GM06990 (cell line): ENCODE data around the gene SV2C.
"Not testable (repeated sequence)": the region's sequence is repeated elsewhere in the genome, so short reads cannot be mapped to it uniquely, and the experiment has no call there.

Experiments used
- DNase-seq: peaks from one replicate; pipeline ENCODE4 v3.0.0-alpha.2; 2011; ENCODE audit not compliant: insufficient read length; ENCODE audit errors: extremely low read depth
- H3K27me3 ChIP-seq: replicated peaks from 2 replicates; pipeline ENCODE4 v1.6.0; 2011; ENCODE audit warnings: low read length; ENCODE audit not compliant: control insufficient read depth, insufficient read depth
- H3K36me3 ChIP-seq: 2 replicates; pipeline ENCODE4 v1.5.1; 2011; ENCODE audit warnings: low read length; ENCODE audit not compliant: control insufficient read depth, insufficient read depth
- H3K4me3 ChIP-seq: replicated peaks from 2 replicates; pipeline ENCODE4 v1.5.1; 2011; ENCODE audit warnings: low read depth, mild to moderate bottlenecking, control low read depth, low read length
- TF ChIP-seq, protein P1 (sequence below): IDR thresholded peaks from 2 replicates; pipeline ENCODE4 v1.5.1; 2011; ENCODE audit warnings: low read length, control low read depth, mild to moderate bottlenecking, inconsistent platforms; ENCODE audit not compliant: insufficient read depth, poor library complexity, severe bottlenecking

Gene SV2C

DNA sequence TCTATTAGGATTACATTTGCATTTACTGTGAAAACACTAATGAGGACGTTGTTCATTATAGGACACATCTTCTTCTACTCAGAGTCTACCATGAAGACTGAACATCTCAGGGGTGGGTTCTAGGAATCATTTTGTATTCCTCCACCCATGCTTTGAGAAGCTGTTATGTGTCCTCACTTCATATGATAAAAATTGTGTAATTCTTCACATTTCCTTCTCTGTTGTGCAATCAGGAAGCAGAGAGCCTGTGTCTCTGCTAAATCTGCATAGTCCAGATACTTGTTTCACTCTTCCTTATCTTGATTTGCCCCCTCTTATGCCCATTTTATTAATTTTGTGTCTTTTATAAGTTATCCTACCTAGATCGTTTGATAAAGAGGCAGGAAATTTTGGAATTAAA lies 222.1 kb downstream of the SV2C start:
- DNase-seq = no peak
- Histone ChIP-seq H3K4me3 (no peak overlapping the region), H3K36me3 (no peaks in the 10 kb centered on the region), H3K27me3 (no peaks in the 10 kb centered on the region)
- TF ChIP-seq, protein P1, sequence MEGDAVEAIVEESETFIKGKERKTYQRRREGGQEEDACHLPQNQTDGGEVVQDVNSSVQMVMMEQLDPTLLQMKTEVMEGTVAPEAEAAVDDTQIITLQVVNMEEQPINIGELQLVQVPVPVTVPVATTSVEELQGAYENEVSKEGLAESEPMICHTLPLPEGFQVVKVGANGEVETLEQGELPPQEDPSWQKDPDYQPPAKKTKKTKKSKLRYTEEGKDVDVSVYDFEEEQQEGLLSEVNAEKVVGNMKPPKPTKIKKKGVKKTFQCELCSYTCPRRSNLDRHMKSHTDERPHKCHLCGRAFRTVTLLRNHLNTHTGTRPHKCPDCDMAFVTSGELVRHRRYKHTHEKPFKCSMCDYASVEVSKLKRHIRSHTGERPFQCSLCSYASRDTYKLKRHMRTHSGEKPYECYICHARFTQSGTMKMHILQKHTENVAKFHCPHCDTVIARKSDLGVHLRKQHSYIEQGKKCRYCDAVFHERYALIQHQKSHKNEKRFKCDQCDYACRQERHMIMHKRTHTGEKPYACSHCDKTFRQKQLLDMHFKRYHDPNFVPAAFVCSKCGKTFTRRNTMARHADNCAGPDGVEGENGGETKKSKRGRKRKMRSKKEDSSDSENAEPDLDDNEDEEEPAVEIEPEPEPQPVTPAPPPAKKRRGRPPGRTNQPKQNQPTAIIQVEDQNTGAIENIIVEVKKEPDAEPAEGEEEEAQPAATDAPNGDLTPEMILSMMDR = no peak

DNA sequence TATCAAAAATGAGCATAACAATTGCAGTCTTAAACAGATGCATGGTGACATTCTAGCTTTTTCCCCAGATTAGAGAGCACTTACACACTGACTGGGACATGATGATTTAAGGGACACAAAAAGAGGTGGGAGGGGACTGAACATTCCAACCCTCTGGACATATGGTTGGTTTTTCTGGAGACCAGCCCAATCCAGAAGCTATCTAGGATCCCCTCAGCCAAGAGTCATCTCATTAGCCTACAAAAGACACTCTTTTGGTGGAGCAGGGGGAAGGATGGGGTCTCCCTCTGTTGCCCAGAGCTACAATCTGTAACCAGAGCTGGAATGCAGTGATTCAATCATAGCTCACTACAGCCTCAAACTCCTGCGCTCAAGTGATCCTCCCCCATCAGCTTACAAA lies 222.6 kb downstream of the SV2C start:
- TF ChIP-seq, protein P1 = no peak

DNA sequence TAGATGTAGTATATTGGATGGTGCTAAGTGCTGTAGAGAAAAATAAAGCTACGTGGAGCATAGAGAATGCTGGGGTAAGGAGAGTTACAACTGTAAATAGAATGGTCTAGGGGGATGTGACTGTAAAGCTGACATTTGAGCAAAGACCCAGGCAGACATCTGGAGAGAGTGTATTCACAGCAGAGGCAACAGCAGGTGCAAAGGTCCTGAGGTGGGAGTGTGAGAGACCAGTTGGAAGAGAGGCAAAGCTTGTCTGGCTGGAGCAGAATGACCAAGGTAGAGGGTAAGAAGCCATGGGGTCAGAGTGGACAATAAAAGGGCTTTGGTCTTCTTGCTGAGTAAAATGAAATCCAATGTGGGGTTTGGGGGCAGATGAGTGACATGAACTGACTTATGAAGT lies 227.0 kb downstream of the SV2C start:
- TF ChIP-seq, protein P1 = no peak
- H3K36me3 ChIP-seq = no peaks in the 10 kb centered on the region

More for the DNA sequence above, 222.6 kb downstream of the SV2C start:
- H3K27me3 ChIP-seq = no peaks in the 10 kb centered on the region
- H3K4me3 ChIP-seq = no peak overlapping the region
- H3K36me3 ChIP-seq = no peaks in the 10 kb centered on the region
- DNase-seq = no peak

DNA sequence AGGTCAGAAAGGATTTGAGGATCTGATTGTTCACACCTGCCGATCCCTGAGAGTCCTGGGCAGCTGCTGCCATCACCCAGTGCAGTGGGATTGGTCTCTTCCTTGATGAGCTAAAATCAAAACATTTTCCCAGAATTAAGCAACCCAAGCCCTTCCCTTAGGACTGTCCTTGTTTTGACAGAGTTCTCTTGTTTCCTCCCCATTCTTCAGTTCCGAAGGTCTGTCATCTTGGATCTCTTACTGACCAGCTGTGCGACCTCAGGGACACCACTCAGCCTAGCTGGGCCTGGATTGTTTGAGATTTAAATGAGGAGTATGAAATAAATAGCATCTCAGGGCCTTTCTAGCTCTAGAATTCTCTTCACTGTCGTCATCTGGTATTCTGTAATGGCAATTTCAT lies 229.6 kb downstream of the SV2C start:
- Histone ChIP-seq H3K27me3 (no peaks in the 10 kb centered on the region), H3K4me3 (no peak overlapping the region), H3K36me3 (no peaks in the 10 kb centered on the region)
- no peak for DNase-seq
- TF ChIP-seq, protein P1 = no peak

More for the DNA sequence above, 227.0 kb downstream of the SV2C start:
- DNase-seq = no peak
- Histone ChIP-seq H3K27me3 (no peaks in the 10 kb centered on the region), H3K4me3 (no peak overlapping the region)

DNA sequence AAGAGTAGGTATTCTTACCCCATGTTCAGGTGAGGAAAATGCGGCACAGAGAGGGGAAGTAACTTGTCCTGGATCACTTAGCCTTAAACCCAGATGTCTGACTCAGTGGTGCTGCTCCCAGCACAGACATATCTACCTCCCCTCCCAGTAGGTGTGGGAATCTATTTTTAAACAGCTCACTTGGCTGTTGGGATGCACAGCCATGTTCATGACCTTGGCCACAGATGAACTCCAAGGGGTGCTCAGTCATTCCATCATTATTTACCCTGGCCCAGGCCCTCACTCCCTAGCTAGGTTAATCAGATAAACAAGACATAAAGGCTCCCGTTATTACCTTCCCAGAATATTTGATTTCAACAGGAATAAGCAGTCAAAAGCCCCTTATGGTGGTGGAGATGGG lies 231.5 kb downstream of the SV2C start:
- Histone ChIP-seq H3K4me3 (no peak overlapping the region), H3K27me3 (no peaks in the 10 kb centered on the region), H3K36me3 (no peaks in the 10 kb centered on the region)
- no peak for DNase-seq
- TF ChIP-seq, protein P1 = no peak

DNA sequence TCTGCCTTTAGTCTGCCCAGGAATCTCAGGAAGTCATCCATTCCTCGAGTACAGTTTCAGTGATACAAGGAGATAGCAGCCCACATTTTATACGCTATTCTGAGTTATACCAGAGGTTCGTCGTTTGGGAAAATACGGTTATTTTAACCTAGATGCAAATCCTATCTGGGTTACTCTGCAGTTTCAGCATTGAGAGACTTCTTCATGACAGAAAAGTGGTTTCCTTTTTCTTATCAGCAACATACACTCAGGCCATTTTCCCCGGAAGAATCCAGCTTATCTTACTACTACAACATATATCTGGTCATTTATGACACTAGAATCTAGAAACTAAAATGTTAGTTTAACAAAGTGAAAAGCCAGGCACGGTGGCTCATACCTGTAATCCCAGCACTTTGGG lies 236.5 kb downstream of the SV2C start:
- no peaks in the 10 kb centered on the region for H3K27me3 ChIP-seq
- no peak for DNase-seq
- no peaks in the 10 kb centered on the region for H3K36me3 ChIP-seq
- no peak overlapping the region for H3K4me3 ChIP-seq
- TF ChIP-seq, protein P1 = no peak

DNA sequence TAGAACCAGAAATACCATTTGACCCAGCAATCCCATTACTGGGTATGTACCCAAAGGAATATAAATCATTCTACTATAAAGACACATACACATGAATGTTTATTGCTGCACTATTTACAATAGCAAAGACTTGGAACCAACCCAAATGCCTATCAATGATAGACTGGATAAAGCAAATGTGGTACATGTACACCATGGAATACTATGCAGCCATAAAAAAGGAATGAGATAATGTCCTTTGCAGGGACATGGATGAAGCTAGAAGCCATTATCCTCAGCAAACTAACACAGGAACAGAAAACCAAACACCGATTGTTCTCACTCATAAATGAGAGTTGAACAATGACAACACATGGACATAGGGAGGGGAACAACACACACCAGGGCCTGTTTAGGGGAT lies 240.3 kb downstream of the SV2C start:
- not testable (repeated sequence) for DNase-seq, H3K4me3 ChIP-seq, H3K36me3 ChIP-seq, H3K27me3 ChIP-seq
